Kidney epithelial cell (primary cell): Measurements from ENCODE around the gene TSPAN15. TPM values are rescaled to one million over a fixed set of nuclear protein-coding genes. Genes with fewer than 3 reads are reported as not detected.
"Not testable (repeated sequence)": the region's sequence is repeated elsewhere in the genome, so short reads cannot be mapped to it uniquely, and the experiment has no call there.

Source experiments
- DNase-seq: peaks from one replicate; pipeline ENCODE4 v3.0.0-alpha.2; 2010; ENCODE audit warnings: low read depth
- H3K27me3 ChIP-seq: 2 replicates; pipeline ENCODE4 v1.6.0; 2011; ENCODE audit warnings: low read length; ENCODE audit not compliant: control insufficient read depth, insufficient read depth
- H3K36me3 ChIP-seq: 2 replicates; pipeline ENCODE4 v1.5.1; 2011; ENCODE audit warnings: low read length; ENCODE audit not compliant: control insufficient read depth, insufficient read depth
- H3K4me3 ChIP-seq: 2 replicates; pipeline ENCODE4 v1.5.1; 2011; ENCODE audit warnings: low read depth, mild to moderate bottlenecking, control low read depth, low read length
- CTCF ChIP-seq: IDR thresholded peaks from 2 replicates; pipeline ENCODE4 v1.5.1; 2011; ENCODE audit warnings: mild to moderate bottlenecking, moderate library complexity, low read length, control low read depth, inconsistent platforms; ENCODE audit not compliant: insufficient read depth, poor library complexity, severe bottlenecking
- total RNA-seq: library from RNA; depleted of rRNA; stranded (reverse); fragments of >200 nt; gene quantifications from 2 replicates; pipeline ENCODE4 v1.2.3, GENCODE V29; 2015

TSPAN15 gene
- total RNA-seq, 1 donor from 2014 or later, result 19.4 TPM

- Histone ChIP-seq H3K36me3 (no peaks in the 10 kb centered on the region), H3K4me3 (no peak overlapping the region), H3K27me3 (no peaks in the 10 kb centered on the region)
- no peak for TF ChIP-seq CTCF
- no peak for DNase-seq
Observed at GRCh38 chr10:69481811-69482524, 30.7 kb downstream of the TSPAN15 start.

DNA sequence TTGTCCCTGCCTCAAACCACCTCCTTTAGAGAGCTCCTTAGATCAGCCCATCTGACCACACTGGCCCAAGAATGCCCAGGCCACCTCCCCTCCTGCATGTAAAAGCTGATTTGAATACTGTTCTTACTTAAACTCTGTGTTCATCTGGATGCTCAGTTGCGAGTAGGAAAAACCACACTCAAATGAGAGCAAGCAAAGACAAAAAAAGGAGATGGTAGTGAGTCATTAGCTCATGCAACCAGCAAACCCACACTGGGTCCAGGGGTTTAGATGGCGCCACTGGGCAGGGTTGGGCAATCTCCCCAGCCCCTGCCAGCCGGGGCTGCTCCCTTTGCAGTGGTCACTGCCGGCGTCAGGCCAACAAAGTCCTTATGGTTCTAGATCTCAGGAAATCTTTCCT, 32.7 kb downstream of the TSPAN15 start:
- no peak for TF ChIP-seq CTCF
- H3K36me3 ChIP-seq, result no peaks in the 10 kb centered on the region
- no peaks in the 10 kb centered on the region for H3K27me3 ChIP-seq
- H3K4me3 ChIP-seq, result no peak overlapping the region
- DNase-seq, result no peak

DNA sequence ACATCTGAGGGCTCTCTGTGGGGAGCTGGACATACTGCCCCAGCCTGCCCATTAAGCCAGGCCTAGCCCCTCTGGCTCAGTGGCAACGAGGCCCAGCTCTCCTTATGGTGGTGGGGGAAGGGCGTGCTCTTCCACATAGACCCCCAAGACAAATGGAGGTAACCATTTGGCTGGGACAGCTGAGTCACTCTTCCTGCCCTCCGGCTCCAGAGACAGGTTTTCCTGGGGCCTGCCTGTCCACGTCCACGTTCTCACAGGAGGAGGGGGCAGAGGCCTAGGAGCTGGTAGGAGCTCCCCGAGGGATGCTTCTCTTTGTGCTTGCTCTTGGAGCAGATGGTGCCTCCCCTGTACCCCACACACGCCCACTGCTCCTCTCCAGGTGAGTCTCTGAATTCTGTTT, 33.5 kb downstream of the TSPAN15 start:
- no peak overlapping the region for H3K4me3 ChIP-seq
- no peaks in the 10 kb centered on the region for H3K36me3 ChIP-seq
- DNase-seq, result no peak
- no peaks in the 10 kb centered on the region for H3K27me3 ChIP-seq
- no peak for TF ChIP-seq CTCF

- no peaks in the 10 kb centered on the region for H3K27me3 ChIP-seq
- TF ChIP-seq CTCF, result no peak
- peak; percentile 37 for DNase-seq
- H3K4me3 ChIP-seq, result no peak overlapping the region
- no peaks in the 10 kb centered on the region for H3K36me3 ChIP-seq
Observed at GRCh38 chr10:69486922-69487730, 35.9 kb downstream of the TSPAN15 start.

GRCh38 chr10:69488149-69488844, 37.0 kb downstream of the TSPAN15 start:
- not testable (repeated sequence) for H3K27me3 ChIP-seq, H3K4me3 ChIP-seq, DNase-seq, H3K36me3 ChIP-seq

DNA sequence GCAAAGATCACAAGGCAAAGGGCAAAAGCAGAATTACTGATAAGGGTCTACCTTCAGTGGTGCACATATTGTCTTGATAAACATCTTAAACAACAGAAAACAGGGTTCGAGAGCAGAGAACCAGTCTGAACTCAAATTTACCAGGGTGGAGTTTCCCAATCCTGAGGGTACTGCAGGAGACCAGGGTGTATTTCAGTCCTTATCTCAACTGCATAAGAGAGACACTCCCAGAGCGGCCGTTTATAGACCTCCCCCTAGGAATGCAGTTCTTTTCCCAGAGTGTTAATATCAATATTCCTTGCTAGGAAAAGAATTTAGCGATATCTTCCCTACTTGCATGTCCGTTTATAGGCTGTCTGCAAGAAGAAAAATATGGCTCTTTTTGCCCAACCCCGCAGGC, 37.6 kb downstream of the TSPAN15 start:
- not testable (repeated sequence) for H3K4me3 ChIP-seq, H3K27me3 ChIP-seq, H3K36me3 ChIP-seq, DNase-seq
